ENCODE data around the gene CRISPLD2.
"Not testable (repeated sequence)": the region's sequence is repeated elsewhere in the genome, so short reads cannot be mapped to it uniquely, and the experiment has no call there.

The CRISPLD2 gene

DNA sequence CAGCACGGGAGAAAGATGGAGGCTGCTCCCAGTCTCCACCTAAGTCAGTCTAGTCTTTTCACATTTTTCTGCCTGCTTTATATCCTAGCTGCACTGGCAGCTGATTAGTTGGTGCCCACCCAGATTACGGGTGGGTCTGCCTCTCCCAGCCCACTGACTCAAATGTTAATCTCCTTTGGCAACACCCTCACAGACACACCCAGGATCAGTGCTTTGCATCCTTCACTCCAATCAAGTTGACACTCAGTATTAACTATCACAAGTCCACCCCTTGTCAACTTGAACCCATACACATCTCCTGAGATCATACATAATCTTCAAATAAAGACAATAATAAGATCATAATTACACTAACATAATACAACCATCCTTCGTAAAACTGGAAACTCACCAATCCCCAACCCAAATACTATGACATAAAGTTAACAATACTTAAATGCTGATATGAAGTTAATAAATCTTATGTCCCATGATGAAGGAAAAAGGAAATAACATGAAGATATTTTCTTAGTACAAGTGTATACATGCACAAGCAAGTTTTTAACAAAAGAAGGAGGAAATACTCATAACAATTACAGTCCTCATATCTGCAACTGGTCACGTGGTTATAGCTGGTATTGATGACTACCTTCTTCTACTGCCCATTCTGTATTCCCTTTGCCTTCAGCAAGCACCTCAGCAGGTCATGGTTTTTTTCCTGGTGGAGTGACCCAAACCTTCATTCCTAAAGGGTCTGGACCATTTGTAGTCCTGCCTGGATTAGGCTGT is 35.8 kb downstream of the CRISPLD2 start:
- not testable (repeated sequence) for H3K36me3 ChIP-seq (ENCODE audit: control insufficient read depth in 1 of 2, insufficient read depth in 2 of 2, low read length in 2 of 2); H3K9ac ChIP-seq (ENCODE audit: low read depth in 1 of 2, low read length in 2 of 2); H3K4me3 ChIP-seq (ENCODE audit: low read depth in 1 of 2, low read length in 2 of 2); H3K27ac ChIP-seq (ENCODE audit: low read depth, low read length); H3K27me3 ChIP-seq (ENCODE audit: control insufficient read depth in 1 of 2, insufficient read depth in 2 of 2, low read length in 2 of 2); H3K9me3 ChIP-seq (ENCODE audit: control insufficient read depth in 1 of 2, low read length in 2 of 2); H3K4me1 ChIP-seq (ENCODE audit: control insufficient read depth in 1 of 2, insufficient read depth in 2 of 2, low read length in 2 of 2)

DNA sequence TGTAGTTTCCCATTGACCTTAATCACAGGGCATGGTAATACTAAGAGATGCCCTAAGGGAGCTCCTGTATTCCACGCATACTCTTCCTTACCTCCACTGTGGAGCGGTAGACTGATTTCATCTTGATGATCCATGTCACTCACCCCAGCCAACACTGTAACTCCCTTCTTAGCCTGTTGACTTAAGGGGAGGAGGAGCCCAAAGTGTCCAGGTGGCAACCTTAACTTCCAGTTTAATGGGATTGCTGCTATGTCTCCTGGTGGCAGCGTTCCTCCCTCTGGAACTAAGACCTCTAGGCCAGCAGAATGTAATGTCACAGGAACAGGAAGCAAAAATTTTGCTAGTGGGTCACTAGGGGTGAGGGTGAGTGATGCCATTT is 36.4 kb downstream of the CRISPLD2 start:
- not testable (repeated sequence) for H3K4me3 ChIP-seq (ENCODE audit: low read depth in 1 of 2, low read length in 2 of 2); H3K9ac ChIP-seq (ENCODE audit: low read depth in 1 of 2, low read length in 2 of 2); H3K36me3 ChIP-seq (ENCODE audit: control insufficient read depth in 1 of 2, insufficient read depth in 2 of 2, low read length in 2 of 2); H3K9me3 ChIP-seq (ENCODE audit: control insufficient read depth in 1 of 2, low read length in 2 of 2); H3K27me3 ChIP-seq (ENCODE audit: control insufficient read depth in 1 of 2, insufficient read depth in 2 of 2, low read length in 2 of 2); H3K27ac ChIP-seq (ENCODE audit: low read depth, low read length); H3K4me1 ChIP-seq (ENCODE audit: control insufficient read depth in 1 of 2, insufficient read depth in 2 of 2, low read length in 2 of 2)

- not testable (repeated sequence) for H3K9ac ChIP-seq (ENCODE audit: low read depth in 1 of 2, low read length in 2 of 2)
Observed at GRCh38 chr16:84856811-84857210, 37.0 kb downstream of the CRISPLD2 start.

GRCh38 chr16:84859681-84860080 is 39.9 kb downstream of the CRISPLD2 start:
- no peaks in the 10 kb centered on the region for H3K27me3 ChIP-seq (ENCODE audit: control insufficient read depth in 1 of 2, insufficient read depth in 2 of 2, low read length in 2 of 2)
- H3K9me3 ChIP-seq (ENCODE audit: control insufficient read depth in 1 of 2, low read length in 2 of 2): peaks cover 0 to 4% of the 10 kb centered on the region in 2 donors
- H3K9ac ChIP-seq (ENCODE audit: low read depth in 1 of 2, low read length in 2 of 2): no peak overlapping the region
- H3K27ac ChIP-seq (ENCODE audit: low read depth, low read length): no peak overlapping the region
- H3K4me3 ChIP-seq (ENCODE audit: low read depth in 1 of 2, low read length in 2 of 2): no peak overlapping the region
- no peaks in the 10 kb centered on the region for H3K4me1 ChIP-seq (ENCODE audit: control insufficient read depth in 1 of 2, insufficient read depth in 2 of 2, low read length in 2 of 2)
- peaks cover 2 to 7% of the 10 kb centered on the region in 2 donors for H3K36me3 ChIP-seq (ENCODE audit: control insufficient read depth in 1 of 2, insufficient read depth in 2 of 2, low read length in 2 of 2)

More at GRCh38 chr16:84856811-84857210, 37.0 kb downstream of the CRISPLD2 start:
- H3K36me3 ChIP-seq (ENCODE audit: control insufficient read depth in 1 of 2, insufficient read depth in 2 of 2, low read length in 2 of 2); H3K4me1 ChIP-seq (ENCODE audit: control insufficient read depth in 1 of 2, insufficient read depth in 2 of 2, low read length in 2 of 2); H3K9me3 ChIP-seq (ENCODE audit: control insufficient read depth in 1 of 2, low read length in 2 of 2); H3K27ac ChIP-seq (ENCODE audit: low read depth, low read length); H3K27me3 ChIP-seq (ENCODE audit: control insufficient read depth in 1 of 2, insufficient read depth in 2 of 2, low read length in 2 of 2); H3K4me3 ChIP-seq (ENCODE audit: low read depth in 1 of 2, low read length in 2 of 2): not testable (repeated sequence)

GRCh38 chr16:84860383-84860782 is 40.6 kb downstream of the CRISPLD2 start:
- Histone ChIP-seq H3K9me3 (ENCODE audit: control insufficient read depth in 1 of 2, low read length in 2 of 2) (peaks cover 0 to 4% of the 10 kb centered on the region in 2 donors), H3K4me1 (ENCODE audit: control insufficient read depth in 1 of 2, insufficient read depth in 2 of 2, low read length in 2 of 2) (no peaks in the 10 kb centered on the region), H3K27me3 (ENCODE audit: control insufficient read depth in 1 of 2, insufficient read depth in 2 of 2, low read length in 2 of 2) (no peaks in the 10 kb centered on the region), H3K27ac (ENCODE audit: low read depth, low read length) (no peak overlapping the region), H3K4me3 (ENCODE audit: low read depth in 1 of 2, low read length in 2 of 2) (no peak overlapping the region), H3K9ac (ENCODE audit: low read depth in 1 of 2, low read length in 2 of 2) (no peak overlapping the region), H3K36me3 (ENCODE audit: control insufficient read depth in 1 of 2, insufficient read depth in 2 of 2, low read length in 2 of 2) (peaks cover 2 to 7% of the 10 kb centered on the region in 2 donors)

DNA sequence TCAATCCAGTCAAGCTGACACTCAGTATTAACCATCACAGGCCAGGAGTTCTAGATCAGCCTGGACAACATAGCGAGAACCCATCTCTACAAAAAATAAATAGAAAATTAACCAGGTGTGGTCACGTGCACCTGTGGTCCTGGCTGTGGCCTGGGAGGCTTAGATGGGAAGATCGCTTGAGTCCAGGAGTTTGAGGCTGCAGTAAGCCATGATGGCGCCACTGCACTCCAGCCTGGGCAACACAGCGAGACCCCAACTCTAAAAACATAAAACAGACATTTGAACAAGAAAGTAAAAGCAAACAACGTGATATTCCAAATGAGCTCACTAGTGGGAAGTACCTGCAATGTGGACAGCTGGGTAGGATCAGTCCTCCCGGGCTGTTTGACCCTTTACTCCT is 41.9 kb downstream of the CRISPLD2 start:
- Histone ChIP-seq H3K4me3 (ENCODE audit: low read depth in 1 of 2, low read length in 2 of 2) (no peak overlapping the region), H3K36me3 (ENCODE audit: control insufficient read depth in 1 of 2, insufficient read depth in 2 of 2, low read length in 2 of 2) (peaks cover 2 to 6% of the 10 kb centered on the region in 2 donors), H3K27me3 (ENCODE audit: control insufficient read depth in 1 of 2, insufficient read depth in 2 of 2, low read length in 2 of 2) (no peaks in the 10 kb centered on the region), H3K27ac (ENCODE audit: low read depth, low read length) (no peak overlapping the region), H3K9me3 (ENCODE audit: control insufficient read depth in 1 of 2, low read length in 2 of 2) (peaks cover 0 to 4% of the 10 kb centered on the region in 2 donors), H3K4me1 (ENCODE audit: control insufficient read depth in 1 of 2, insufficient read depth in 2 of 2, low read length in 2 of 2) (no peaks in the 10 kb centered on the region), H3K9ac (ENCODE audit: low read depth in 1 of 2, low read length in 2 of 2) (no peak overlapping the region)

DNA sequence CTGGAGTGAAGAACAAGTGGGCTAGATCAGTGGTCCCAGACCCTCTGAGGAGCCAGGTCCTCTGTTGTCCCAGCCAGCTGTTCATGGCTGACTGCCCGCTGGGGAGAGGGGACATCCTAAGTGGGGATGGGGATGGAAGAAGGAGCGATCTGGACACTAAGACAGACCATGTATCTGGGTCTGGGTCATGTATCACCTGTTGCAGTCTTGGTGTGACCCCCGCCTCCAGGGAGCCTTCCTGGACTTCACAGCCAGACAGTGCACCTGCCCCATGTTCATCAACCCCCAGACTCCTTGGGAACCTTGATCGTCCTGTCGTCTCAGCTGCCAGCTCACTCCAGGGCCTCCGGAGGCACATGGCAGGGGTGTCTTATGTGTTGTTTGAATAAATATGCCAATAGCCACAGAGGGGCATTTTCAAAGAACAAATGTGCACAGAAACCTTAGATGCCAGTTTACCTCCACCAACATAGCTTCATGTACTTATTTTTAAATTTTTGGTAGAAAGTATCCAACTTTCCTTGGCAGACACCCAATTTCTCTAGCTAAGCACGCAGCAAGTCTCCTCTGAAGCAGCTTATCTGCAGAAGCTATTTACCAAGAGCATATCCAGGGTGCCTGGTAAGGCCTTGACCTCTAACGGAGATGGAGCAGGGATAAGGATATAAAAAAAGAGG is 43.2 kb downstream of the CRISPLD2 start:
- H3K27me3 ChIP-seq (ENCODE audit: control insufficient read depth in 1 of 2, insufficient read depth in 2 of 2, low read length in 2 of 2): no peaks in the 10 kb centered on the region
- H3K9ac ChIP-seq (ENCODE audit: low read depth in 1 of 2, low read length in 2 of 2): no peak overlapping the region
- peaks cover 2% of the 10 kb centered on the region in 2 donors for H3K36me3 ChIP-seq (ENCODE audit: control insufficient read depth in 1 of 2, insufficient read depth in 2 of 2, low read length in 2 of 2)
- H3K27ac ChIP-seq (ENCODE audit: low read depth, low read length): no peak overlapping the region
- peaks cover 0 to 4% of the 10 kb centered on the region in 2 donors for H3K9me3 ChIP-seq (ENCODE audit: control insufficient read depth in 1 of 2, low read length in 2 of 2)
- H3K4me3 ChIP-seq (ENCODE audit: low read depth in 1 of 2, low read length in 2 of 2): no peak overlapping the region
- H3K4me1 ChIP-seq (ENCODE audit: control insufficient read depth in 1 of 2, insufficient read depth in 2 of 2, low read length in 2 of 2): no peaks in the 10 kb centered on the region

GRCh38 chr16:84863481-84863814 is 43.7 kb downstream of the CRISPLD2 start:
- no peaks in the 10 kb centered on the region for H3K27me3 ChIP-seq (ENCODE audit: control insufficient read depth in 1 of 2, insufficient read depth in 2 of 2, low read length in 2 of 2)
- no peak overlapping the region for H3K4me3 ChIP-seq (ENCODE audit: low read depth in 1 of 2, low read length in 2 of 2)
- H3K9me3 ChIP-seq (ENCODE audit: control insufficient read depth in 1 of 2, low read length in 2 of 2): peaks cover 0 to 4% of the 10 kb centered on the region in 2 donors
- no peak overlapping the region for H3K27ac ChIP-seq (ENCODE audit: low read depth, low read length)
- H3K9ac ChIP-seq (ENCODE audit: low read depth in 1 of 2, low read length in 2 of 2): no peak overlapping the region
- no peaks in the 10 kb centered on the region for H3K4me1 ChIP-seq (ENCODE audit: control insufficient read depth in 1 of 2, insufficient read depth in 2 of 2, low read length in 2 of 2)
- peaks cover 2% of the 10 kb centered on the region in 2 donors for H3K36me3 ChIP-seq (ENCODE audit: control insufficient read depth in 1 of 2, insufficient read depth in 2 of 2, low read length in 2 of 2)

GRCh38 chr16:84864326-84864955 is 44.7 kb downstream of the CRISPLD2 start:
- Histone ChIP-seq H3K36me3 (ENCODE audit: control insufficient read depth in 1 of 2, insufficient read depth in 2 of 2, low read length in 2 of 2) (peaks cover 2 to 4% of the 10 kb centered on the region in 2 donors), H3K27me3 (ENCODE audit: control insufficient read depth in 1 of 2, insufficient read depth in 2 of 2, low read length in 2 of 2) (no peaks in the 10 kb centered on the region), H3K27ac (ENCODE audit: low read depth, low read length) (no peak overlapping the region), H3K9ac (ENCODE audit: low read depth in 1 of 2, low read length in 2 of 2) (no peak overlapping the region), H3K9me3 (ENCODE audit: control insufficient read depth in 1 of 2, low read length in 2 of 2) (peaks cover 0 to 4% of the 10 kb centered on the region in 2 donors), H3K4me3 (ENCODE audit: low read depth in 1 of 2, low read length in 2 of 2) (no peak overlapping the region), H3K4me1 (ENCODE audit: control insufficient read depth in 1 of 2, insufficient read depth in 2 of 2, low read length in 2 of 2) (no peaks in the 10 kb centered on the region)

GRCh38 chr16:84867696-84868095 is 47.9 kb downstream of the CRISPLD2 start:
- Histone ChIP-seq H3K4me3 (ENCODE audit: low read depth in 1 of 2, low read length in 2 of 2) (no peak overlapping the region), H3K36me3 (ENCODE audit: control insufficient read depth in 1 of 2, insufficient read depth in 2 of 2, low read length in 2 of 2) (peaks cover 0 to 4% of the 10 kb centered on the region in 2 donors), H3K9me3 (ENCODE audit: control insufficient read depth in 1 of 2, low read length in 2 of 2) (no peaks in the 10 kb centered on the region), H3K27ac (ENCODE audit: low read depth, low read length) (no peak overlapping the region), H3K9ac (ENCODE audit: low read depth in 1 of 2, low read length in 2 of 2) (no peak overlapping the region), H3K4me1 (ENCODE audit: control insufficient read depth in 1 of 2, insufficient read depth in 2 of 2, low read length in 2 of 2) (no peaks in the 10 kb centered on the region), H3K27me3 (ENCODE audit: control insufficient read depth in 1 of 2, insufficient read depth in 2 of 2, low read length in 2 of 2) (no peaks in the 10 kb centered on the region)

All from duodenal mucosa (tissue), 2 donors.